HG02588 (cell line): ENCODE results near the gene CD84.
"Not testable (repeated sequence)": the region's sequence is repeated elsewhere in the genome, so short reads cannot be mapped to it uniquely, and the experiment has no call there.

Source experiments
- ATAC-seq: cut with Tn5 transposase; IDR thresholded peaks from one replicate; pipeline ENCODE4 v1.9.1; 2021; ENCODE audit warnings: mild to moderate bottlenecking, moderate library complexity; ENCODE audit not compliant: unreplicated experiment

Gene CD84

GRCh38 chr1:160610569-160611242 is 31.4 kb upstream of the CD84 start:
- no peak for ATAC-seq

- ATAC-seq: no peak
Observed at GRCh38 chr1:160608941-160609340, 29.6 kb upstream of the CD84 start.

- ATAC-seq: no peak
Observed at GRCh38 chr1:160608514-160608913, 29.2 kb upstream of the CD84 start.

- no peak for ATAC-seq
Observed at GRCh38 chr1:160608057-160608456, 28.8 kb upstream of the CD84 start.

DNA sequence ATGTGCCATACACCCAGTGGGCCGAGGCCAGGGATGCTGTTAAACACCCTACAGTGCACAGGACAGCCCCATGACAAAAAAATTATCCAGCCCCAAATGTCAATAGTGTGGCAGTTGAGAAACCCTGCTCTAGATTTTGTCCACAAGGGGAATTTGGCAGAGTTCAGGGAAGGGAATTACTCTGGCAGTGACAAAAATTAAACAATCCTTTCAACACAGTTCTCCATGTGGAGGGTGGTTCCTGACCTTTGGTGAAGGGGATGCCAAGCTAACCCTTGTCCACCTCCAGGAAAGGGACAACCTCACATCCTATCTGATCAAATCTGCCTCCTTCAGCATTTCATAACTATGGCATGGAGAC is 28.4 kb upstream of the CD84 start:
- no peak for ATAC-seq

DNA sequence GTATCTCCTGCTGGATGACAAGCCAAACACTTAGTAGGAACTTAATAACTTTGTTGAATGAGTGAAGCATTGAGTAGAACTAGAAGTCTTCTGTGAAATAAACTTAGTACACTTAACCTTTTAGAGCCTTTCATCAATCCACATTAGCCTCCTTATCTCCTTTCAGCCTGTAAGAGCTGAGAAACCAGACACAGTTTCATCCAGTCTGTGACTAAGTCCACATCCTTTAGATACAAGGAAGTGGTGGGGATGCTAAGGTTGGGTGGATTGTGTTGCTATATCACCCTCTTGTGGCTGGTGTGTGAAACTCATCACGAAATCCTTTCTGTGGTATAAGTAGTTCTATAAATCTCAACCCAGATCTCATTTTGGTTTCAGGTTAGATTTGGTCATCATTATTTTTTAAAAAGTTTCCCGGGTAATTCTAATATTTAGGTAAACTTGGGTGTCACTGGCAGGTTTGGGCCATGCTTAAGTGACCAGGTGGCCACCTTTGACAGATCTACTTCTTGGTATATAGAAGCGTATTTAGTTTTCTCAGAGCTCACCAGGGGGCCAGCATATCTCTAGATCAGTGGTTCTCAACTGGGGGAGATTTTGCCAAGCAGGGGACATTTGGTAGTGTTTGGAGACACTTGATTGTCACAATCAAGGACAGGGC is 27.8 kb upstream of the CD84 start:
- ATAC-seq: peak; percentile 51

DNA sequence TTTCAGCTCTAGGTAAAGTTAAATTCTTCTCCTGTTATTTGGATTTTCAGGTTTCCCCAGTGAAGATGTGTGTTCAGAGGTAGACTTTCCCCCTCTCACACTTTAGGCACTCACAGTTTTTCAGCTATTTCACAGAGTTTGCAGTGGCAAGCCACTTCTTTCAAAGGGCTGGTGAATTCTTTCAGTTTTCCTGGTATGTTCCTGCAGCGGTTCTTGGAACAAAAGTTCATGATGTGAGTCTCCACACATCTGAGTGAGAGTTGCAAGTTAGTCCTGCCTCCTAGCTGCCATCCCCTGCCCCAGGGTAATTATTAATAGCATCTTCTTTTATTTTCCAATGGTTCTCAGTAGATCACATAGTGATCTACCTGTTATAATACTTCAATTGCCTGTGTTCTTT is 27.3 kb upstream of the CD84 start:
- ATAC-seq: peak; percentile 7

- no peak for ATAC-seq
Observed at GRCh38 chr1:160605792-160606479, 26.6 kb upstream of the CD84 start.

DNA sequence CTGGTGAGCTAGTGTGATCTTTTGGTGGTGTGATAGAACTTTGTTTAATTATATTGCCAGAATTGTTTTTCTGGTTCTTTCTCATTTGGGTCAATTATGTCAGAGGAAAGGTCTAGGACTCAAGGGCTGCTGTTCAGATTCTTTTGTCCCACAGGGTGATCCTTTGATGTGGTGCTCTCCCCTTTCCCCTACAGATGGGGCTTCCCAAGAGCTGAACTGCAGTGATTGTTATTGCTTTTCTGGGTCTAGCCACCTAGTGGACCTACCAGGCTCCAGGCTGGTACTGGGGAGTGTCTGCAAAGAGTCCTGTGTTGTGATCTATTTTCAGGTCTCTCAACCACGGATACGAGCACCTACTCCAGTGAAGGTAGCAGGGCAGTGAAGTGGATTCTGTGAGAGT is 25.9 kb upstream of the CD84 start:
- ATAC-seq: no peak

- ATAC-seq: no peak
Observed at GRCh38 chr1:160597705-160598104, 18.4 kb upstream of the CD84 start.

DNA sequence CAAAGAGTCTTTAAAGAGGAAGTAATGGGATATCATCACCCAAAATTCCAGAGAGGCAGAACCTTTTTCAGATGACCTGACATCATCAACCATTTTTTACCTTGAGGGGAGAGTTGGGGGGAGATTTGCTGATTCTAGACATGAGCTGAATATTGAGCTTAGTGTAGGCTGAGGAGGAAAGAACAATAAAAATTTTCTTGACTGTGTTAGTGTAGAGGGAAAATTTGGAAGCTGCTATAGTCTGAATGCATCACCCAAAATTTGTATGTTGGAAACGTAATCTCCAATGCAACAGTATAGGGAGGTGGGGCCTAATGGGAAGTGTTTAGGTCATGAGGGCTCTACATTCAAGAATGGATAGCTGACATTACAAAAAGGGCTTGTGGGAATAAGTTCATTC is 17.8 kb upstream of the CD84 start:
- ATAC-seq: no peak

- no peak for ATAC-seq
Observed at GRCh38 chr1:160590488-160590887, 11.2 kb upstream of the CD84 start.

DNA sequence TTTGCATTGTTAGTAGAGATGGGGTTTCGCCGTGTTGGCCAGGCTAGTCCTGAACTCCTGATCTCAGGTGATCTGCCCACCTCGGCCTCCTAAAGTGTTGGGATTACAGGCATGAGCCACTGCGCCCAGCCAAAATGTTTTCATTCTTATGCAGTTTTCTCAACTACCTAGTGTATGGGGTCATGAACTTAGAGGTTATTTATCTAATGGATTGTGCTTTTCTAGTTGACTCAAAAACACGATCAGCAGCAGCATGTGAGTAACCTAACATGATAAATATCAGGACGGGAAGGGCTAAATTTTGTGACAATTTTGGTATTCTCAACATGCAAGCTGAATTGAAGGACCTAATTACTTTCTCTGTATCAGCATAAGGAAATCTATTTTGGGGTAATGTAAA is 9.2 kb upstream of the CD84 start:
- ATAC-seq: no peak

GRCh38 chr1:160584784-160585183 is 5.5 kb upstream of the CD84 start:
- no peak for ATAC-seq

- not testable (repeated sequence) for ATAC-seq
Observed at GRCh38 chr1:160582976-160583375, 3.7 kb upstream of the CD84 start.

- ATAC-seq: no peak
Observed at GRCh38 chr1:160581961-160582360, 2.7 kb upstream of the CD84 start.

DNA sequence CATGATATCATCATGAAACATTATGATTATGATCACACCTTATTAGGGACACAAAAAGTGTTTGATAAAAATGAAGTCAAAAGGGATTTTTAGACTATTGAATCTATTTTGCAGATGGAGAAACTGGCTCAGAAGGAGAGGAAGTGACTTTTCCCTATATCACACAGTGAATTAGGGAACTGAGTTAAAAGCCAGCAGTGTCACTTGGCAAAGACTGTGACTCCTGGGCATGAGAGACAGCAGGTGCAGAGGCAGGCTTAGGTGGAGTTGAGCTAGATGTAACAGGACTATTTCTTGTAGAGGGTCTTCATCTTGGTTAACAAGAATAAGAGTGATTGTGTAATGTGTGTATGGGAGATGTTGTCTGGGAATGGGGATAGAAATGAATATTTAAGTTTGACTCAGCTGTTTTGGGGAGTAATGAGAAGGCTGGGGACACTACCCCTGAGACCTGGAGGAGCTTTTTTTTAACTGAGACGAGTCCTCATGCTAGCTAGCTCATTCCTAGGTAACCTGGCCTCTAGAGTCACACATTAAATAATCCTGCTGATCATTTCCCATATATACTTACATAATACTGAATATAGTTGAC is 1.0 kb upstream of the CD84 start:
- no peak for ATAC-seq

DNA sequence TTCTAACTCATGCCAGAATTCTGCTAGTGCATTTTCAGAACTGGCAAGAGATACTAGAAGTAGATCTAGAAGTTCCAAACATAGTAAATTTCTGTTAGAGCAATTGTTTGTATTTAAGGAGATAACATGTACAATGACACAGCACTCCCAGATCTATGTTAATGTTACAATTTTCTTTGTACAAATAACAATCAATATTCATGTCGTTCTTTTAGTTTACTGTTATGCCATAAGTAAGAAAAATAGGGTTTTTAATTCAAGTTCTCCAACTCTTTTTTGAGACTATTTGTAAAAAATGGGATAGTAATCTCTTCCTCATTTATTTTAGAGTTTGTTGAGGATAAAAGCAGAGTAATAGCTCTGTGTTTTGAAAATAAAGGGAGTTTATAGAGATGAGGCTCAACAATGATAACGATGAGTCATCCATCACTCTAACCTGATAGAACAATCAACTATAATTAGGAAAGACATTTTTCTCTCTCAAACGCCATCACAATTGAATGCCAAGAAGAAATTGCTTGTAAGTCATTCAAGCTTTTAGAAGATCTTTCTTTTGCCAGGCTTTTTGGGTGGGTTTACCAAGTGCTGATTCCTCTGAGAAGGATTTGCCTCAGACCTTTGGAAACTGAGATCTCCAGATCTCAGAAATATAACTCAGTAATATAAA is 638 bp downstream of the CD84 start:
- no peak for ATAC-seq

GRCh38 chr1:160578175-160578524 is 1.1 kb downstream of the CD84 start:
- ATAC-seq: no peak

DNA sequence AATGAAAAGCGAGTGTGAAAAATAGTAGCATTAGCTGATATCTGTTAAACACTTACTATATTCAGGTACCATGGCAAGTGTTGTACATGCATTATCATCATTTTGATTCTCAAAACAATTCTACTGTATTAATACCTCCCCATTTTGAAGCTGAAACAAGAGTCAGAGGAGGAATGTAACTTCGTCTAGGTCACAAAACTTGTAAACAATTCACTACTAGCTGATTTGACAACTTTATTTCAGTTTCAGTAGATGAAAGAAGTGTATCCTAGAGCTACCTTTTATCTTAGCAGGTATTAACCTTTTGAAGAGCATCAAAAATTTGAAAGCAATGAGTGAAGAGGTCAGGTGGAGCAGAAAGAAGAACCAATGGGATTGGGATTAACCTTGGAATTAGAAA is 1.6 kb downstream of the CD84 start:
- no peak for ATAC-seq

DNA sequence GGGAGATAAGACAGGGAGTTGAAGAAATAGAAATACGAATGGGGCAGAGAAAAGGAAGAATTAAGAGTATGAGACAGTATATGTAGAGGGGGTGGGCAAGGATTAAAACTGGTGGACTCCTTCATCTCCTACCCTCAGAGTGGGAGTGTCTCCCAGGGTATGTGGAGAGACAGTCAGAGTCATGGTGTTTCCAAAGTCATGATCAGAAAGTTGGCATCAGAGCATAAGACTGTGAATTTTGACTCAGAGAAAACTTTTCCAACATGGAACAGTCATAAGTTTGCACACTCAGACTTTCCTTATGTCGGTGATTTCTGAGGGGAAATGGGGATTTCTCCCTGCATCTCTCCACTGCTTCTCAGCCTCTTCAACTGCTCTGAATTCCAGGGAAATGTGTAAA is 2.4 kb downstream of the CD84 start:
- no peak for ATAC-seq

DNA sequence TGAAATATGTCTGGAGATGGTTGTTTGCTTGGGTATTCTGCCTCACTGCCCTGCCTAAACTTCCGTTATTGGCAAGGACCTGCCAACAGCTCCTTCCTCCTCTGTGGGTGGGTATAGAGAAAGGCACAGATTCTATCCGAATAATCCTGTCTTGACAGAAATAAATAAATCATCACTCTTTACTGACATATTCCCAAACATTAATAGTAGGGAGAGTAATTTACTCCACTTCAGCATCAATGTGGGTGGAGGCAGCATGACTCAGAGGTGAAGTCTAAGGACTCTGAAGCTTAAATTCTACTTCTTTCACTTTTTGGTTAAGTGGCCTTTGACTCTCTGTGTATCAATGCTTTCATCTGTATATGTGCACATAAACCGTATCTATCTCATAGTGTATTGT is 2.9 kb downstream of the CD84 start:
- no peak for ATAC-seq
